SU-DHL-6 (cell line): ENCODE measurements around the gene RC3H1.

Source experiments
- H2AFZ ChIP-seq: fragments of 200-600 bp; sonication (generic); 2 replicates; pipeline ENCODE4 v1.6.1; 2014; ENCODE audit warnings: low read depth, mild to moderate bottlenecking, moderate library complexity, mixed read lengths, antibody characterized with exemption, low read length; ENCODE audit not compliant: severe bottlenecking
- H3F3A ChIP-seq: fragments of 200-600 bp; shearing (Covaris generic); 2 replicates; pipeline ENCODE4 v1.6.0; 2016; ENCODE audit warnings: antibody characterized with exemption, mild to moderate bottlenecking; ENCODE audit not compliant: insufficient read depth
- H3K27ac ChIP-seq: fragments of 200-600 bp; sonication (generic); 2 replicates; pipeline ENCODE4 v1.5.1; 2016; ENCODE audit warnings: low read depth, mild to moderate bottlenecking, low read length, moderate library complexity, mixed read lengths
- H3K27me3 ChIP-seq: fragments of 200-600 bp; sonication (generic), shearing (Covaris generic); 2 replicates; pipeline ENCODE4 v1.6.0; 2014; ENCODE audit warnings: mild to moderate bottlenecking, low read length
- H3K36me3 ChIP-seq: fragments of 200-600 bp; sonication (generic); 2 replicates; pipeline ENCODE4 v1.6.1; 2014; ENCODE audit warnings: mild to moderate bottlenecking, low read length, mixed read lengths
- H3K4me2 ChIP-seq: fragments of 300-600, 200-600 bp; shearing (Covaris generic), sonication (generic); 2 replicates; pipeline ENCODE4 v1.6.0; 2014; ENCODE audit warnings: low read length, low read depth, mild to moderate bottlenecking; ENCODE audit not compliant: poor library complexity, severe bottlenecking
- H3K4me3 ChIP-seq: fragments of 200-600 bp; sonication (generic); 2 replicates; pipeline ENCODE4 v1.5.1; 2014; ENCODE audit warnings: antibody characterized with exemption, low read length, mild to moderate bottlenecking, mixed read lengths; ENCODE audit not compliant: insufficient read depth, poor library complexity, severe bottlenecking
- H3K79me2 ChIP-seq: fragments of 200-600 bp; sonication (generic); 2 replicates; pipeline ENCODE4 v1.6.1; 2014; ENCODE audit warnings: mild to moderate bottlenecking, low read length, moderate library complexity; ENCODE audit not compliant: insufficient read depth
- H3K9ac ChIP-seq: fragments of 200-600 bp; sonication (generic); 2 replicates; pipeline ENCODE4 v1.7.0; 2014; ENCODE audit warnings: mild to moderate bottlenecking, low read length
- H3K9me2 ChIP-seq: fragments of 200-600 bp; sonication (generic); replicated peaks from 2 replicates; pipeline ENCODE4 v1.6.1; 2014; ENCODE audit warnings: low read length; ENCODE audit not compliant: insufficient read depth
- H3K9me3 ChIP-seq: fragments of 200-600 bp; sonication (generic); 2 replicates; pipeline ENCODE4 v1.6.1; 2014; ENCODE audit warnings: low read length, mixed read lengths; ENCODE audit not compliant: insufficient read depth
- H4K20me1 ChIP-seq: fragments of 200-600 bp; sonication (generic); 2 replicates; pipeline ENCODE4 v1.6.1; 2014; ENCODE audit warnings: low read depth, mild to moderate bottlenecking, antibody characterized with exemption, low read length, moderate library complexity, mixed read lengths
- CTCF ChIP-seq: fragments of 200-600 bp; sonication (generic); IDR thresholded peaks from one replicate; pipeline ENCODE4 v1.5.1; 2017; ENCODE audit warnings: antibody characterized with exemption, mild to moderate bottlenecking, low read length, moderate library complexity; ENCODE audit not compliant: insufficient read depth, poor library complexity, severe bottlenecking
- EZH2phosphoT487 ChIP-seq: fragments of 200-600 bp; sonication (generic), shearing (Covaris generic); conservative IDR thresholded peaks from 2 replicates; pipeline ENCODE4 v1.6.1; 2018; ENCODE audit warnings: mild to moderate bottlenecking, antibody characterized with exemption, low read length, moderate library complexity, mixed read lengths

RC3H1 gene

GRCh38 chr1:173887627-173888026, 134.5 kb downstream of the RC3H1 start:
- H4K20me1 ChIP-seq = no peaks in the 10 kb centered on the region
- no peaks in the 10 kb centered on the region for H3K9me2 ChIP-seq
- no peaks in the 10 kb centered on the region; the same call in 1 of the 2 replicates for H3K36me3 ChIP-seq
- no peak for TF ChIP-seq EZH2phosphoT487
- no peak for TF ChIP-seq CTCF
- H3F3A ChIP-seq = no peaks in the 10 kb centered on the region
- H3K27ac ChIP-seq = no peak overlapping the region
- H2AFZ ChIP-seq = no peak overlapping the region
- no peaks in the 10 kb centered on the region; the same call in 1 of the 2 replicates for H3K79me2 ChIP-seq
- no peak overlapping the region for H3K4me2 ChIP-seq
- no peak overlapping the region for H3K4me3 ChIP-seq
- H3K9me3 ChIP-seq = no peaks in the 10 kb centered on the region
- no peak overlapping the region for H3K9ac ChIP-seq
- no peaks in the 10 kb centered on the region for H3K27me3 ChIP-seq

- H3K27ac ChIP-seq = no peak overlapping the region
- no peak overlapping the region for H2AFZ ChIP-seq
- H3K9me3 ChIP-seq = no peaks in the 10 kb centered on the region
- no peak overlapping the region for H3K4me2 ChIP-seq
- H3K36me3 ChIP-seq = no peaks in the 10 kb centered on the region; the same call in 1 of the 2 replicates
- no peak for TF ChIP-seq CTCF
- no peak for TF ChIP-seq EZH2phosphoT487
- H3K9ac ChIP-seq = no peak overlapping the region
- no peaks in the 10 kb centered on the region for H4K20me1 ChIP-seq
- no peaks in the 10 kb centered on the region; the same call in 1 of the 2 replicates for H3K79me2 ChIP-seq
- H3F3A ChIP-seq = no peaks in the 10 kb centered on the region
- no peaks in the 10 kb centered on the region for H3K27me3 ChIP-seq
- no peaks in the 10 kb centered on the region for H3K9me2 ChIP-seq
- no peak overlapping the region for H3K4me3 ChIP-seq
These were observed 135.2 kb downstream of the RC3H1 start for GRCh38 chr1:173886746-173887611.

DNA sequence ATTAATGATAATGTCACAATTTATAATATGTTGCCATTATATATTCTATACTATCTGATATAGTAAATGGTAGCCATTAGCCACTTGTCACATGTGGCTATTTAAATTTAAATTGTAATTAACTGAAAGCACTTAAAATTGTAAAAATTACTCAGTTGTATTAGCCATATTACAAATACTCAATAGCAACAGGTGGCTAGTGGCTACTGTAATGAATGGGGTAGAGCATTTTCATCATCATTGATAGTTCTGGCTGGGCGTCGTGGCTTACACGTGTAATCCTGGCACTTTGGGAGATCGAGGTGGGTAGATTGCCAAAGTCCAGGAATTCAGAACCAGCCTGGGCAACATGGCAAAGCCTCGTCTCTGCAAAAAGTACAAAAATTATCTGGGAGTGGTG, 137.5 kb downstream of the RC3H1 start:
- Histone ChIP-seq H3K9me2 (no peaks in the 10 kb centered on the region), H3F3A (no peaks in the 10 kb centered on the region), H2AFZ (no peak overlapping the region), H3K36me3 (no peaks in the 10 kb centered on the region; the same call in 1 of the 2 replicates), H3K4me3 (no peak overlapping the region), H3K27ac (no peak overlapping the region), H3K9ac (no peak overlapping the region), H4K20me1 (no peaks in the 10 kb centered on the region), H3K4me2 (no peak overlapping the region), H3K79me2 (no peaks in the 10 kb centered on the region; the same call in 1 of the 2 replicates), H3K9me3 (no peaks in the 10 kb centered on the region), H3K27me3 (no peaks in the 10 kb centered on the region)
- no peak for TF ChIP-seq EZH2phosphoT487
- no peak for TF ChIP-seq CTCF
